IMR-90 (cell line): Measurements from ENCODE around the gene NEK2. TPM values are rescaled to one million over a fixed set of nuclear protein-coding genes. Genes with fewer than 3 reads are reported as not detected.

Experiments used
- CEBPB ChIP-seq: IDR thresholded peaks from 2 replicates; pipeline ENCODE4 v1.6.1; 2012; ENCODE audit warnings: low read depth, low read length, improper control_type of control experiment
- MAZ ChIP-seq: IDR thresholded peaks from 2 replicates; pipeline ENCODE4 v1.6.1; 2012; ENCODE audit warnings: low read depth, mild to moderate bottlenecking, low read length, improper control_type of control experiment, moderate library complexity, borderline replicate concordance
- MXI1 ChIP-seq: IDR thresholded peaks from 2 replicates; pipeline ENCODE4 v1.6.1; 2012; ENCODE audit warnings: low read depth, mild to moderate bottlenecking, low read length, moderate library complexity, borderline replicate concordance
- RCOR1 ChIP-seq: IDR thresholded peaks from 2 replicates; pipeline ENCODE4 v1.6.1; 2012; ENCODE audit warnings: mild to moderate bottlenecking, low read length, improper control_type of control experiment; ENCODE audit not compliant: insufficient replicate concordance
- RFX5 ChIP-seq: IDR thresholded peaks from 2 replicates; pipeline ENCODE4 v1.8.0; 2012; ENCODE audit warnings: low read depth, mild to moderate bottlenecking, low read length, moderate library complexity
- polyA plus RNA-seq, 3 experiments: library from polyadenylated mRNA; depleted of rRNA; stranded (reverse); fragments of >200 nt; gene quantifications; 2 replicates each; pipeline ENCODE4 v1.2.3, GENCODE V29; 2012; ENCODE audit warnings: low replicate concordance in 1 of 3
- total RNA-seq: library from RNA; depleted of rRNA; stranded (reverse); fragments of >200 nt; gene quantifications from 2 replicates; pipeline ENCODE4 v1.2.3, GENCODE V29; 2012; rRNA removed

The NEK2 gene
- total and polyA plus RNA-seq, 2 of the 4 experiments (the other 2 are of a cell fraction): 9.9 to 26.0 TPM

- TF ChIP-seq RFX5 (no peak), MXI1 (no peak), MAZ (no peak), RCOR1 (no peak), CEBPB (no peak)
Measured at GRCh38 chr1:211612786-211613107, 62.7 kb downstream of the NEK2 start (continued).

Other genes starting within 250 kb of the NEK2 start
- gene RD3, start 183.5 kb downstream of the NEK2 start, total RNA-seq: not detected in 2 replicates
- not detected in 2 replicates for gene RD3, start 183.5 kb downstream of the NEK2 start, polyA plus RNA-seq (2012; rRNA removed)
- 8.4 and 17.8 TPM in 2 replicates for gene SLC30A1, start 96.5 kb downstream of the NEK2 start, total RNA-seq
- 4.2 and 5.4 TPM in 2 replicates for gene SLC30A1, start 96.5 kb downstream of the NEK2 start, polyA plus RNA-seq (2012; rRNA removed)
- gene LPGAT1, start 155.1 kb upstream of the NEK2 start, total RNA-seq: 13.6 and 25.6 TPM in 2 replicates
- gene LPGAT1, start 155.1 kb upstream of the NEK2 start, polyA plus RNA-seq (2012; rRNA removed): 6.7 and 7.2 TPM in 2 replicates